ENCODE data around the gene THEM5. TPM values are rescaled to one million over a fixed set of nuclear protein-coding genes. Genes with fewer than 3 reads are reported as not detected.

THEM5 gene
- total RNA-seq, 1 experiment from 2014 or later = not detected

GRCh38 chr1:151830055-151830454 lies 23.5 kb downstream of the THEM5 start:
- no peaks in the 10 kb centered on the region for H3K36me3 ChIP-seq (ENCODE audit: low read depth, low read length)
- ChIA-PET POLR2A (ENCODE audit: unreplicated experiment) (interaction anchor here (0.5 kb wide), 1 partner anchor 9 kb away, joined by 3 read pairs; no protein-coding TSS in a partner anchor), CTCF (interaction anchor here (0.6 kb wide), 2 partner anchors 10 to 115 kb away, joined by 3 read pairs; partner anchors contain the start of gene C2CD4D)
- DNase-seq (no peak), ATAC-seq (no peak)
- no peaks in the 10 kb centered on the region for H3K27me3 ChIP-seq (ENCODE audit: low read length)
- no peaks in the 10 kb centered on the region for H3K79me2 ChIP-seq (ENCODE audit: low read length)
- TF ChIP-seq EZH2 (IDR thresholded peaks at IDR 0.05; ENCODE audit: low read length, unreplicated experiment) (no peak), EZH2phosphoT487 (IDR thresholded peaks at IDR 0.05; ENCODE audit: borderline replicate concordance, low read length) (no peak), CTCF (conservative IDR thresholded peaks at IDR 0.05; ENCODE audit: low read depth, low read length) (no peak)
- no peaks in the 10 kb centered on the region for H3K9me3 ChIP-seq (ENCODE audit: low read length)
- no TSS peak for BruUV-seq (replicated peaks)
- no peak overlapping the region for H3K4me2 ChIP-seq (ENCODE audit: low read length)
- no peak overlapping the region for H2AFZ ChIP-seq (ENCODE audit: low read length)
- H3K9ac ChIP-seq (ENCODE audit: low read length) = no peak overlapping the region
- no peaks in the 10 kb centered on the region for H4K20me1 ChIP-seq (ENCODE audit: low read length)
- no peak overlapping the region for H3K27ac ChIP-seq (ENCODE audit: low read length)
- H3K4me3 ChIP-seq (ENCODE audit: low read length) = no peak overlapping the region
- H3F3A ChIP-seq (ENCODE audit: low read length, unreplicated experiment) = no peaks in the 10 kb centered on the region
- no peaks in the 10 kb centered on the region for H3K9me2 ChIP-seq (replicated peaks; ENCODE audit: low read length)
- H3K4me1 ChIP-seq (ENCODE audit: insufficient read depth, low read length) = peaks cover 8% of the 10 kb centered on the region; the same call in 1 of the 2 replicates
- intact Hi-C loops (cut with micrococcal nuclease) = loop anchor here (10.0 kb wide), 2 partner anchors 215 to 485 kb away; partner anchors contain the start of genes RFX5 and SNX27

- H2AFZ ChIP-seq (ENCODE audit: low read length) = peak overlapping the region; percentile 49; the same call in 1 of the 2 replicates
- H3K9me3 ChIP-seq (ENCODE audit: low read length) = no peaks in the 10 kb centered on the region
- intact Hi-C loops (cut with micrococcal nuclease) = loop anchor here (10.0 kb wide), 2 partner anchors 215 to 485 kb away; partner anchors contain the start of genes RFX5 and SNX27
- TF ChIP-seq EZH2 (IDR thresholded peaks at IDR 0.05; ENCODE audit: low read length, unreplicated experiment) = no peak
- no peak for TF ChIP-seq CTCF (conservative IDR thresholded peaks at IDR 0.05; ENCODE audit: low read depth, low read length)
- no peak for TF ChIP-seq EZH2phosphoT487 (IDR thresholded peaks at IDR 0.05; ENCODE audit: borderline replicate concordance, low read length)
- H3K79me2 ChIP-seq (ENCODE audit: low read length) = no peaks in the 10 kb centered on the region
- peak overlapping the region; percentile 46; the same call in 1 of the 2 replicates for H3K4me2 ChIP-seq (ENCODE audit: low read length)
- H3K4me3 ChIP-seq (ENCODE audit: low read length) = no peak overlapping the region; the same call in 1 of the 2 replicates
- H3K27me3 ChIP-seq (ENCODE audit: low read length) = no peaks in the 10 kb centered on the region
- H3F3A ChIP-seq (ENCODE audit: low read length, unreplicated experiment) = no peaks in the 10 kb centered on the region
- DNase-seq = no peak
- H3K27ac ChIP-seq (ENCODE audit: low read length) = no peak overlapping the region
- no peaks in the 10 kb centered on the region for H4K20me1 ChIP-seq (ENCODE audit: low read length)
- no peak overlapping the region for H3K9ac ChIP-seq (ENCODE audit: low read length)
- H3K9me2 ChIP-seq (replicated peaks; ENCODE audit: low read length) = no peaks in the 10 kb centered on the region
- no TSS peak for BruUV-seq (replicated peaks)
- ChIA-PET POLR2A (ENCODE audit: unreplicated experiment) (no interaction called here), CTCF (no interaction called here)
- H3K36me3 ChIP-seq (ENCODE audit: low read depth, low read length) = no peaks in the 10 kb centered on the region
- ATAC-seq = no peak
- H3K4me1 ChIP-seq (ENCODE audit: insufficient read depth, low read length) = peaks cover 8% of the 10 kb centered on the region; the same call in 1 of the 2 replicates
These were observed 24.0 kb downstream of the THEM5 start for GRCh38 chr1:151829352-151830046.

- H3K4me2 ChIP-seq (ENCODE audit: low read length) = peak overlapping the region; percentile 46
- BruUV-seq (replicated peaks) = no TSS peak
- no peaks in the 10 kb centered on the region for H3K27me3 ChIP-seq (ENCODE audit: low read length)
- H3K9me2 ChIP-seq (replicated peaks; ENCODE audit: low read length) = no peaks in the 10 kb centered on the region
- no peaks in the 10 kb centered on the region for H3K79me2 ChIP-seq (ENCODE audit: low read length)
- H3K9me3 ChIP-seq (ENCODE audit: low read length) = no peaks in the 10 kb centered on the region
- H2AFZ ChIP-seq (ENCODE audit: low read length) = peak overlapping the region; percentile 49
- H3K9ac ChIP-seq (ENCODE audit: low read length) = no peak overlapping the region
- intact Hi-C loops (cut with micrococcal nuclease) = no loop called here
- POLR2A ChIA-PET (ENCODE audit: unreplicated experiment) = no interaction called here
- DNase-seq = peak; percentile 62
- peaks cover 8% of the 10 kb centered on the region; the same call in 1 of the 2 replicates for H3K4me1 ChIP-seq (ENCODE audit: insufficient read depth, low read length)
- H3K36me3 ChIP-seq (ENCODE audit: low read depth, low read length) = no peaks in the 10 kb centered on the region
- H3F3A ChIP-seq (ENCODE audit: low read length, unreplicated experiment) = no peaks in the 10 kb centered on the region
- peak overlapping the region; percentile 23; the same call in 1 of the 2 replicates for H3K4me3 ChIP-seq (ENCODE audit: low read length)
- H3K27ac ChIP-seq (ENCODE audit: low read length) = no peak overlapping the region
- peak; percentile 65 for ATAC-seq
- CTCF ChIA-PET = no interaction called here
- no peaks in the 10 kb centered on the region for H4K20me1 ChIP-seq (ENCODE audit: low read length)
- no peak for TF ChIP-seq EZH2 (IDR thresholded peaks at IDR 0.05; ENCODE audit: low read length, unreplicated experiment)
- no peak for TF ChIP-seq CTCF (conservative IDR thresholded peaks at IDR 0.05; ENCODE audit: low read depth, low read length)
- no peak for TF ChIP-seq EZH2phosphoT487 (IDR thresholded peaks at IDR 0.05; ENCODE audit: borderline replicate concordance, low read length)
These were observed 24.6 kb downstream of the THEM5 start for GRCh38 chr1:151828921-151829320.

Data from PC-3 (cell line).